ENCODE measurements around the gene CCDC61.

CCDC61 gene

DNA sequence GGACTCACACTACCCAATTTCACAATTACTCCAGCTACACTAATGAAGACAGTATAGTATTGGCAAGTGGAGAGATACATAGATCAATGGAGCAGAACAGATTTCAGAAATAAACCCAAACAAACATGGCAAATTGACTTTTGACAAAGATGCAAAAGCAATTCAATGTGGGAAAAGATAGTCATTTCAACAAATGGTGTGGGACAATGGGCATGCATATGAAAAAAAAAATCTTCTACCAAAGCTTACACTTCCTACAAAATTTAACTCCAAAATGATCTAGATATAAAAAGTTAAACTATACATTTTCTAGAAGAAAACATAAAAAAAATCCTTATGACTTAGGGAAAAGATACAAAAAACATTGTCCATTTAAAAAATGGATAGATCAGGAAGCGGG is 48.3 kb downstream of the CCDC61 start:
- no peak for DNase-seq

DNA sequence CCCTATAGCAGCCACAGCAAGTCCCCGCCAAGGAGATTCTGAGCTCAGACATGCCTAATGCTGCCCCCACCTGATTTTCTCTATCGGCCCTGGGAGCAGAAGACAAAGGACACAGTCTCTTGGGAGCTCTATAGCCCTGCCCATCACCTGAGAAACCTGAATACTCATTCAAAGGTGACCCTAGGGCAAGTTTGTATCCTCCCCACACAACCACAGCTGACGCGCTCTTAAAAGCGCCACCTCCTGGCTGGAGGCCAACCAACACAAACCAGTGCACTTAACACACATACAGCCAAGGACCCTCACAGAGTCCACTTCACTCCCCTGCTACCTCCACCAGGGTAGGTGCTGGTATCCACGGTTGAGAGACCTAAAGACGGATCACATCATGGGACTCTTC is 54.3 kb downstream of the CCDC61 start:
- DNase-seq: no peak

DNA sequence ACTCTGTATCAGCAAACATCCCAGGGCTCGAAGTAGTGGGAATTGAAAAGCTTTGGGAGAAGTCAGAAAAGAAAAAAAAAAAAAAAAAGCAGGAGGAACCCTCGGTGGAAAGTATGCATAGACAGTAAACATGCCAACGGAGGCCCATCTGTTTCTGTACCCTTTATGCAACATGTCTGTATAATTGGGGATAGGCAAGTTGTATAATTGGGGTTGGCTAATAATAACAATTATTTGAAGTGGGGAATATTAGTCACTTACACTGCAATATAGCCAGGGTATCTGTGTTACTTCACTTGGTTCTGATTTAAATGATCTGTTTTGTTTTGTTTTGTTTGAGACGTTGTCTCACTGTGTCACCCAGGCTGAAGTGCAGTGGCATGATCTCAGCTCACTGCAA is 57.6 kb downstream of the CCDC61 start:
- DNase-seq: no peak

DNA sequence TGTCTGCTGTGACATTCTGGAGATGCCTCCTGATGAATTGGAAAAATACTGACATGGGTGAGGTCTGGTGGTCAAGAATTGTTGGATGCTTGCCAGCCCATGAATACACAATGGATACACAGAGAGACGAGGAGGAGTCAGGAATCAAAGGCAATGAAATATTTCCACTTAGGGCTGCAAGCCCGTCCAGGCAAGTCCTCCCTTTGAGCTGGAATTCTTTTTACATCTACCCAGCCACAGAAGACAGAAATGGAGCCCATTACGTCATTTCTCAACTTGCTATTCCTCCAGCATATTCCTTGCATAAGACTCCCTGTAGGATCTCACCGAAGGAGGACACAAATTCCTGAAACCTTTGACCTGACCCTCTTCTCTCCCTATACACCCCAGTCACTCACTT is 61.3 kb downstream of the CCDC61 start:
- no peak for DNase-seq

DNA sequence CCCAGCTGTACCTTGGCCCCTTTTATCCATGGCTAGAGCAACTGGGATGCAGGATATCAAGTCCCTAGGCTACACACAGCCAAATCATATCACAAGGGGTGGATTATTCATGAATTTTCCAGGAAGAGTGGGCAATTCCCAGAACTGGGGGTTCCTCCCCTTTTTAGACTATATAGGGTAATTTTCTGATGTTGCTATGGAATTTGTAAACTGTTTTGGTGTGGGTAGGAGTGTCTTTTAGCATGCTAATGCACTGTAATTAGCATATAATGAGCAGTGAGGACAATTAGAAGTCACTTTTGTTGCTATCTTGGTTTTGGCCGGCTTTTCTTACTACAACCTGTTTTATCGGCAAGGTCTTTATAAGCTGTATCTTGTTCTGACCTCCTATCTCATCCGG is 63.5 kb downstream of the CCDC61 start:
- DNase-seq: no peak

DNA sequence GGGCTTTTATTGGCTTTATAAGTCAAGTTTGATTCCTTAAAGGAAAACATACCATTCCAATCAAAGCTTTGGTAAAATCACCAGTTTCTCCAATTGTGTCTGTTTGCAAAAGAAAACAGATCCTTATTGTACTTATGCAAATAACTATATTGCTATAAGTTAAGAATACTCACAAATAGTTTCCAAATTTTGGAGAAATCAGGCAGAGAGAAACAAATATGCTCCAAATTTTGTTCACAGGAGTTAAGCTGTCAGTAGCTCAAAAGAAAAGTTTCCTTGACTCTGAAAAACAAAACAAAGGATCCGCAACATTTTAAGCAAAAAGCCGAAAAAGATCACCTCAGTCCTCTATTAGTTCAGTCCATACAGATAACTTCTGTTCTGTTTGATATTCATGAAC is 64.7 kb downstream of the CCDC61 start:
- DNase-seq: no peak

DNA sequence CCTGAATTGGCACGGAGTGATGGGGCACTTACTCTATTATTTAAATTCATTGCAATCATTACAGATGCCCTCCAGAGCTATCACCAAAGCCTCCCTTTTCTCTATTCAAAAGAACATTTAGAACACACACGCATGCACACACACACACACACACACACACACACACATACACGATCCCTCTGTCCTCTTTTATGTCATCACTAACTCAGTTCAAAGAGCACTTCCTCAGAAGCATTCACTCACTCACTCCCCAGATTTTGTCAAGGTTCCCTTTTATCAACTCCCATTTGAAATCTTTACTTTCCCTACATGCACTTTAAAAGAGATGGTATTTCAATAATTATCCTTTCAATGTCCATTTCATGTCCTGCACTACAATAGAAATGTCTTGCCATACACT is 67.9 kb downstream of the CCDC61 start:
- no peak for DNase-seq

DNA sequence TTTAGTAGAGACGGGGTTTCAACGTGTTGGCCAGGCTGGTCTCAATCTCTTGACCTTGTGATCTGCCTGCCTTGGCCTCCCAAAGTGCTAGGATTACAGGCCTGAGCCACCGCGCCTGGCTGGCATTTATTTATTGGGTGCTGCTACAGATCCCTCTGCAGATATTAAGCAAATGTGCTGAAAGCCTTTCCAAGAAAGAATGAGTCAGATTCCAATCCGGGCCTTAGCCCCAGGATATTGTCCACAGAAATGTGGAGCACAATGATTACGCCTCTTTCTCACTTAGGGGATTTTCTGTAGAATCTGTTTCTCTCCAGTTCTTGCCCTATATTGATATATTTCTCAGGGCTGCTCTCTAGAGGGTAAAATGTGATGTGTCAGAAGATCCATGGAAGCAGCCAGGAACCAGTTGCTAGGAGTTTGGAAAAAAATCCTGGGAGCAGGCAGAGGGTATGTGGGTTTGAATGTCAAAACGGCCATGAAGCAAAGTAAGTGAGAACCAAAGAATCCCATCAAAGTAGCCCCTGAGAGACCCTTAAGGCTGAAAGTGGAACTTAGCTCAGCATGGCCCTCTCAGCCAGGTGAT is 70.3 kb downstream of the CCDC61 start:
- DNase-seq: no peak

DNA sequence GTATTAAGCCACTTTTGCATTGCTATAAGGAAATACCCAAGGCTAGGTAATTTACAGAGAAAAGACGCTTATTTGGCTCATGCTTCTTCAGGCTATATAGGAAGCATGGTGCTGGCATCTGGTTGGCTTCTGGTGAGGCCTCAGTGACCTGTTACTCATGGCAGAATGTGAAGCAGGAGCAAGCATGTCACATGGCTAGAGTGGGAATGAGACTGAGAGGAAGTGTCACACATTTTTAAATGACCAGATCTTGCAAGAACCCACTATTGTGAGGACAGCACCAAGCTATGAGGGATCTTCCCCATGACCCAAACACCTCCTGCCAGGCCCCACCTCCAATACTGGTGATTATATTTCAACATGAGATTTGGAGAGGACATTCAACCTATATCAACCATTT is 71.2 kb downstream of the CCDC61 start:
- no peak for DNase-seq

DNA sequence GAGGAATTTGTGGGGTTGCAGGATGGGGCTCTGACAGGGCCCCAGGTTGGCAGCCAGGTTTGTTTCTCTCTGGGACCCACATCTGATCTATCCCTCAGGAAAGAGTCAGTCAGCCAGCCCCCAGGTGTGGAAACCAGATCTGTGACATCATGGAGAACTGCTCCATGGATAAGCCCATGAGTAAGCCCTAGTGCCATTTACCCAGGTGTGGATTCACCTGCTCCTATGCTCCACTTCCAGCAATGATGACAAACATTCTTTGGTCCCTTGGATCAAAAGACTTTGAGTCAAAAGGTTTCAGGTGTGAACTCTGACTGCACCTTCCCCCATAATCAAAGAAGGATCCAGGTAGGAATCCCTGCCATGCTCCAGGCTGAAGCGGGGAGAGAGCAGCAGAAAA is 72.4 kb downstream of the CCDC61 start:
- DNase-seq: no peak

All from activated CD4-positive, CD25-positive, alpha-beta regulatory T cell treated with anti-CD3 and anti-CD28 coated beads, Interleukin-2, amount 50 U/mL, for 72 hours (primary cell).